TTC549 (cell line): ENCODE measurements around the gene DLG2.
"Not testable (repeated sequence)": the region's sequence is repeated elsewhere in the genome, so short reads cannot be mapped to it uniquely, and the experiment has no call there.

ENCODE experiments used
- FAIRE-seq: peaks from 2 replicates; lab custom pipeline; 2012; peaks lifted over from hg19 to GRCh38; lab: Jason Lieb, UNC

DLG2 gene

GRCh38 chr11:85196968-85197367 is 430.2 kb downstream of the DLG2 start:
- no peak for FAIRE-seq

GRCh38 chr11:85195934-85196333 is 431.2 kb downstream of the DLG2 start:
- FAIRE-seq: no peak

GRCh38 chr11:85187992-85188391 is 439.2 kb downstream of the DLG2 start:
- no peak for FAIRE-seq

- no peak for FAIRE-seq
These were observed 442.4 kb downstream of the DLG2 start for GRCh38 chr11:85184721-85185120.

- no peak for FAIRE-seq
These were observed 444.4 kb downstream of the DLG2 start for GRCh38 chr11:85182441-85183387.

GRCh38 chr11:85180528-85180927 is 446.6 kb downstream of the DLG2 start:
- FAIRE-seq: no peak

- no peak for FAIRE-seq
These were observed 455.4 kb downstream of the DLG2 start for GRCh38 chr11:85171648-85172257.

- FAIRE-seq: no peak
These were observed 457.0 kb downstream of the DLG2 start for GRCh38 chr11:85170184-85170583.

GRCh38 chr11:85167471-85167870 is 459.7 kb downstream of the DLG2 start:
- no peak for FAIRE-seq

- no peak for FAIRE-seq
These were observed 460.1 kb downstream of the DLG2 start for GRCh38 chr11:85167038-85167437.

GRCh38 chr11:85165819-85166218 is 461.3 kb downstream of the DLG2 start:
- FAIRE-seq: no peak

GRCh38 chr11:85164743-85165142 is 462.4 kb downstream of the DLG2 start:
- no peak for FAIRE-seq

GRCh38 chr11:85154294-85154693 is 472.9 kb downstream of the DLG2 start:
- FAIRE-seq: no peak

- no peak for FAIRE-seq
These were observed 489.5 kb downstream of the DLG2 start for GRCh38 chr11:85137597-85137996.

- no peak for FAIRE-seq
These were observed 493.5 kb downstream of the DLG2 start for GRCh38 chr11:85133636-85134035.

GRCh38 chr11:85132851-85133585 is 494.1 kb downstream of the DLG2 start:
- FAIRE-seq: no peak

GRCh38 chr11:85127349-85127748 is 499.8 kb downstream of the DLG2 start:
- no peak for FAIRE-seq

- no peak for FAIRE-seq
These were observed 503.4 kb downstream of the DLG2 start for GRCh38 chr11:85123752-85124231.

GRCh38 chr11:85118151-85118550 is 509.0 kb downstream of the DLG2 start:
- FAIRE-seq: no peak

GRCh38 chr11:85115798-85116197 is 511.3 kb downstream of the DLG2 start:
- no peak for FAIRE-seq

GRCh38 chr11:85114786-85115185 is 512.4 kb downstream of the DLG2 start:
- FAIRE-seq: no peak

GRCh38 chr11:85110246-85110645 is 516.9 kb downstream of the DLG2 start:
- FAIRE-seq: not testable (repeated sequence)

GRCh38 chr11:85109141-85109540 is 518.0 kb downstream of the DLG2 start:
- no peak for FAIRE-seq
